Tongue (tissue), 2 donors: ENCODE measurements around the gene CCDC110. TPM values are rescaled to one million over a fixed set of nuclear protein-coding genes. Genes with fewer than 3 reads are reported as not detected.
"Not testable (repeated sequence)": the region's sequence is repeated elsewhere in the genome, so short reads cannot be mapped to it uniquely, and the experiment has no call there.

Experiments
- DNase-seq: peaks from one replicate; pipeline ENCODE4 v3.0.0-alpha.2; 2015
- total RNA-seq: library from RNA; depleted of rRNA; stranded (reverse); fragments of >200 nt; gene quantifications from one replicate; pipeline ENCODE4 v1.2.3, GENCODE V29; 2014

Gene CCDC110
- 3.3 TPM for total RNA-seq

- DNase-seq, result peak; percentile 99
These were observed at the start of gene CCDC110 for GRCh38 chr4:185471235-185472102. TSS of gene CCDC110 (minus strand) at chr4:185471733. CDS start at chr4:185471683, 50 bp downstream.

GRCh38 chr4:185520119-185520518, 48.6 kb upstream of the CCDC110 start:
- DNase-seq, result no peak

- no peak for DNase-seq
These were observed 47.0 kb upstream of the CCDC110 start for GRCh38 chr4:185518494-185518893.

GRCh38 chr4:185518069-185518468, 46.5 kb upstream of the CCDC110 start:
- no peak for DNase-seq

GRCh38 chr4:185515248-185515647, 43.7 kb upstream of the CCDC110 start:
- DNase-seq, result no peak

GRCh38 chr4:185514182-185514697, 42.7 kb upstream of the CCDC110 start:
- no peak for DNase-seq

- no peak for DNase-seq
These were observed 42.1 kb upstream of the CCDC110 start for GRCh38 chr4:185513489-185514181.

- DNase-seq, result no peak
These were observed 41.0 kb upstream of the CCDC110 start for GRCh38 chr4:185512516-185512915.

- DNase-seq, result not testable (repeated sequence)
These were observed 39.7 kb upstream of the CCDC110 start for GRCh38 chr4:185511243-185511642.

GRCh38 chr4:185510806-185511205, 39.3 kb upstream of the CCDC110 start:
- no peak for DNase-seq

GRCh38 chr4:185508181-185508580, 36.6 kb upstream of the CCDC110 start:
- peak; percentile 45 for DNase-seq

- no peak for DNase-seq
These were observed 34.9 kb upstream of the CCDC110 start for GRCh38 chr4:185506422-185506821.

- DNase-seq, result peak; percentile 94
These were observed 32.8 kb upstream of the CCDC110 start for GRCh38 chr4:185504098-185505047.

- DNase-seq, result no peak
These were observed 30.9 kb upstream of the CCDC110 start for GRCh38 chr4:185502386-185502785.

- DNase-seq, result no peak
These were observed 29.0 kb upstream of the CCDC110 start for GRCh38 chr4:185500576-185500975.

GRCh38 chr4:185500035-185500434, 28.5 kb upstream of the CCDC110 start:
- no peak for DNase-seq

- no peak for DNase-seq
These were observed 17.1 kb upstream of the CCDC110 start for GRCh38 chr4:185488650-185489049.

GRCh38 chr4:185481401-185481800, 9.9 kb upstream of the CCDC110 start:
- no peak for DNase-seq

- DNase-seq, result no peak
These were observed 8.6 kb upstream of the CCDC110 start for GRCh38 chr4:185480016-185480732.

GRCh38 chr4:185479507-185479971, 8.0 kb upstream of the CCDC110 start:
- DNase-seq, result peak; percentile 79

GRCh38 chr4:185473247-185473646, 1.7 kb upstream of the CCDC110 start:
- no peak for DNase-seq
